Skeletal muscle satellite cell (primary cell): Measurements from ENCODE around the gene TDG.

Source experiments
- H3K27me3 ChIP-seq: 2 replicates; pipeline ENCODE4 v1.7.0; 2013; ENCODE audit warnings: low read length; ENCODE audit not compliant: control insufficient read depth, insufficient read depth
- H3K36me3 ChIP-seq: 2 replicates; pipeline ENCODE4 v1.7.0; 2013; ENCODE audit warnings: mild to moderate bottlenecking, control low read depth, low read length; ENCODE audit not compliant: insufficient read depth
- H3K4me1 ChIP-seq: 2 replicates; pipeline ENCODE4 v1.7.0; 2013; ENCODE audit warnings: low read length; ENCODE audit not compliant: control insufficient read depth, insufficient read depth
- H3K4me2 ChIP-seq: 2 replicates; pipeline ENCODE4 v1.7.0; 2013; ENCODE audit warnings: mild to moderate bottlenecking, low read length
- H3K4me3 ChIP-seq: 2 replicates; pipeline ENCODE4 v1.7.0; 2013; ENCODE audit warnings: low read length
- H3K9ac ChIP-seq: 2 replicates; pipeline ENCODE4 v1.7.0; 2013; ENCODE audit warnings: mild to moderate bottlenecking, low read depth, low read length, moderate library complexity
- H3K9me3 ChIP-seq: replicated peaks from 2 replicates; pipeline ENCODE4 v1.7.0; 2013; ENCODE audit warnings: mild to moderate bottlenecking, control low read depth, low read length

Gene TDG

DNA sequence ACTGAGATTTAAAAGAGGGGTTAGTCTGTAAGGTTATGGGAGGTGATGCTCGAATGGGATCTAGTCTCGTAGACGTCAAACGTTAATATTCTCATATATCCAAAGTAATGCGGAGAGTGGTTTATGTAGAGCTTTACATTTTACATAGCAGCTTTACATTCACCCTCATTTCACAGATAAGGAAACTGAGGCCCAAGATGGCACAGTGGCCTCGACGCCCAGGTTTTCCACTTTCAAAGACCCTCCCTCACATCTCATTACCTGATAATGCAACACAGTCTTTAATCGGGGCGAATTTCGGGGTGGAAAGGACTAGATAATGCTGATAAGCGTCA is 450 bp upstream of the TDG start:
- Histone ChIP-seq H3K9ac (peak overlapping the region; percentile 98), H3K9me3 (no peaks in the 10 kb centered on the region), H3K4me3 (peak overlapping the region; percentile 91), H3K4me2 (peak overlapping the region; percentile 90), H3K4me1 (peaks cover 24% of the 10 kb centered on the region), H3K36me3 (peaks cover 5% of the 10 kb centered on the region), H3K27me3 (no peaks in the 10 kb centered on the region)

DNA sequence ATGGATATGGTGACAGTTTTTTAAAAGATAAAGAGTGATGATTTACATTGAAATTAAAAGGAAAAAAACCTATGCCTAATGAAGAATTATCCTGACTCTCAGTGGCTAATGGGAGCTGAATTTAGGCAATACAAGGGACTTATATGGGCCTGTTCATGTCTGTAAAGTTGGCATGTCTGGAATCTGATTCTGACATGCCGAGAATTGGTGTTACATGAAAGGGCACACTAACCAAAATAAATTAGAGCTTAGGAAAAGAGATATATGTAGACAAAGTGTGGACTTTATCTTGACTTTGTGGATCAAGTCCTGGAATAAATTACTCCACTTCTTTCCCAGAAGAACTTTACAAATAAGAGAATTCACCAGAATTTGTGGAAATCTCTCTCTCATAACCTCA is 1.1 kb downstream of the TDG start:
- Histone ChIP-seq H3K4me3 (peak overlapping the region; percentile 91), H3K9me3 (no peaks in the 10 kb centered on the region), H3K9ac (peak overlapping the region; percentile 98), H3K36me3 (peaks cover 9% of the 10 kb centered on the region), H3K4me2 (peak overlapping the region; percentile 90), H3K4me1 (peaks cover 24% of the 10 kb centered on the region), H3K27me3 (no peaks in the 10 kb centered on the region)

DNA sequence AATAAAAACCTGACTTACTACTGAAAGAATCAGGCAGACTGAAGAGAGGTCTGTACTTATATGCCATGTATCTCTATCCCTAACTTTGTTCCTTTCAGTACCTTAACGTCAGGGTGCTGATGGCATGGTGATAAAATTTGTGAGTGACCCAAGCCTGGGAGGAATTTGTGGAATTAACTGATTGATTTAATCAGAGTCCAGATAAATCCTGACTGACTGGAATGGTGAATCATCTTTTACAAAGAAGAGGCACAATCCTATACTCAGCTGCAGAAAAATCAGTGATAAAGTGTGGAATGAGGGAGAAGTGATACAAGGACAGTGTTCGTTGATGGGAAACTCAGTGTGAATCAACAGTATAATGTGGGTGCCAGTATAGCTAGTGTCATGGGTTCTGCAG is 3.7 kb downstream of the TDG start:
- no peak overlapping the region for H3K4me3 ChIP-seq
- peak overlapping the region; percentile 21 for H3K4me2 ChIP-seq
- no peaks in the 10 kb centered on the region for H3K9me3 ChIP-seq
- H3K9ac ChIP-seq, result no peak overlapping the region
- H3K27me3 ChIP-seq, result no peaks in the 10 kb centered on the region
- H3K4me1 ChIP-seq, result peaks cover 21% of the 10 kb centered on the region
- peaks cover 9% of the 10 kb centered on the region for H3K36me3 ChIP-seq

DNA sequence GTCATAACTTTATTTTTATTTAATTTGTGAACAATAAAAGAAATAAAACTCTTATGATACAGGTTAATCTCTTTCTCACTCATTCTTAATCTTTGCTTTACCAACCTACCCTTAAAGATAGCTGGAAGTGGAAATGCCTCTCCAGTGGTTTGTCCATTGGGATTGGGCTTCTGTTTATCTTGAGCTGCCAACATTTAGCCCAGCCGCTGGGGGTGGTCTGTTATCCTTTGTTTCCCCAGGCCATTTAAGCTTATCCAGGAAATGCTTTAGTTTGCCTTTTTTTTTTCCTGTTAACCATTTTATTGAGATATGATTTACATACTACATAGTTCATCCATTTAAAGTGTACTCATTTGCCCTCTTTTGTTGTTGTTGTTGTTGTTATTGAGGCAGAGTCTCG is 8.2 kb downstream of the TDG start:
- no peak overlapping the region for H3K4me2 ChIP-seq
- peaks cover 9% of the 10 kb centered on the region for H3K4me1 ChIP-seq
- H3K36me3 ChIP-seq, result peaks cover 31% of the 10 kb centered on the region
- no peak overlapping the region for H3K4me3 ChIP-seq
- no peak overlapping the region for H3K9ac ChIP-seq
- no peaks in the 10 kb centered on the region for H3K9me3 ChIP-seq
- no peaks in the 10 kb centered on the region for H3K27me3 ChIP-seq

DNA sequence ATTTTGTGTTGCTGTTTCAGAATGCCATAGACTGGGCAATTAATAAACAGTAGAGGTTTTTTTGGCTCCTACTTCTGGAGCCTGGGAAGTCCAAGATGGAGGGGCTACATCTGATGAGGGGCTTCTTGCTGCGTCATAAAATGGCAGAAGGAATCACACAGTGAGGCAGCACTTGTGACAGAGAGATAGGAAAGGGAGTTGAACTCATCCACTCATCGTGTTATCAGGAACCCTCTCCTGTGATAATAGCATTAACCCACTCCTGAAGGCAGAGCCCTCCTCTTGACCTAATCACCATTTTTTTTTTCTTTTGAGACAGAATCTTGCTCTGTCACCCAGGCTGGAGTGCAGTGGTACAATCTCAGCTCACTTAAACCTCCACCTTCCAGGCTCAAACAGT is 9.7 kb downstream of the TDG start:
- no peaks in the 10 kb centered on the region for H3K4me1 ChIP-seq
- H3K9ac ChIP-seq, result no peak overlapping the region
- no peak overlapping the region for H3K4me2 ChIP-seq
- H3K36me3 ChIP-seq, result peaks cover 36% of the 10 kb centered on the region
- H3K27me3 ChIP-seq, result no peaks in the 10 kb centered on the region
- no peaks in the 10 kb centered on the region for H3K9me3 ChIP-seq
- H3K4me3 ChIP-seq, result no peak overlapping the region

DNA sequence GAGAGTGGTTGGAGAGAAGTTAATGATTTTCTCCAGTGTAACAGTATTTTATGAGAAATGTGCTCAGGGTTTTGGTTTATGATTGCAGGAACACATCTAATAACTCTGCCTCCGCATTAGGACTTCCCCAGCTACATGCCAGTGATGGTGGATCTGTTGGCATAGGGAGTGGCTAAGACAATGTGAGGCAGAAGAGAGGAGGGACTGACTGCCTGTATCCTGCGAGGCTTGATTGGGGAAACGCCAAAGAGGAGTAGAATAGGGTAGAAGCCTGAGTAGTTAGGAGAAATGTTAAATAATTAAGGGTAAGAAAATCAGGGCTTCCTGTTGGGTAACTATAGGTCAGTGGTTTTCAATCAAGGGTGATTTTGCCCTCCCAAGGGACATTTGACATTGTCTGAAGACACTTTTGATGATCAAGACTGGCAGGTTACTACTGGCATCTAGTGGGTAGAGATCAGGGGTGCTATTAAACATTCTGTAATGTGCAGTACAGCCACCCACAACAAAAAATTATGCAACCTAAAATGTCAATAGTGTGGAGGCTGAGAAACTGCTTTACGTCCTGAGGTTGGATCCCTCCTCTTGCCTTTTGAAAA is 12.8 kb downstream of the TDG start:
- H3K4me1 ChIP-seq, result no peaks in the 10 kb centered on the region
- no peak overlapping the region for H3K4me2 ChIP-seq
- H3K27me3 ChIP-seq, result no peaks in the 10 kb centered on the region
- peaks cover 62% of the 10 kb centered on the region for H3K36me3 ChIP-seq
- H3K9ac ChIP-seq, result no peak overlapping the region
- no peaks in the 10 kb centered on the region for H3K9me3 ChIP-seq
- H3K4me3 ChIP-seq, result no peak overlapping the region

DNA sequence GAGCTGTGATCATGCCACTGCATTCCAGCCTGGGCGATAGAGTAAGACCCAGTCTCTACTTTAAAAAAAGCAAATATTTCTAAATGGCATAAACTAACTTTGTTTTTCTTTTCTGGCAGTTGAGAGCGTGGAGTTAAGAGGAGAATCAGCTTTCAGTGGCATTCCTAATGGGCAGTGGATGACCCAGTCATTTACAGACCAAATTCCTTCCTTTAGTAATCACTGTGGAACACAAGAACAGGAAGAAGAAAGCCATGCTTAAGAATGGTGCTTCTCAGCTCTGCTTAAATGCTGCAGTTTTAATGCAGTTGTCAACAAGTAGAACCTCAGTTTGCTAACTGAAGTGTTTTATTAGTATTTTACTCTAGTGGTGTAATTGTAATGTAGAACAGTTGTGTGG is 21.2 kb downstream of the TDG start:
- H3K4me1 ChIP-seq, result peaks cover 5% of the 10 kb centered on the region
- no peak overlapping the region for H3K4me2 ChIP-seq
- no peak overlapping the region for H3K4me3 ChIP-seq
- peaks cover 62% of the 10 kb centered on the region for H3K36me3 ChIP-seq
- no peaks in the 10 kb centered on the region for H3K9me3 ChIP-seq
- H3K27me3 ChIP-seq, result no peaks in the 10 kb centered on the region
- no peak overlapping the region for H3K9ac ChIP-seq

DNA sequence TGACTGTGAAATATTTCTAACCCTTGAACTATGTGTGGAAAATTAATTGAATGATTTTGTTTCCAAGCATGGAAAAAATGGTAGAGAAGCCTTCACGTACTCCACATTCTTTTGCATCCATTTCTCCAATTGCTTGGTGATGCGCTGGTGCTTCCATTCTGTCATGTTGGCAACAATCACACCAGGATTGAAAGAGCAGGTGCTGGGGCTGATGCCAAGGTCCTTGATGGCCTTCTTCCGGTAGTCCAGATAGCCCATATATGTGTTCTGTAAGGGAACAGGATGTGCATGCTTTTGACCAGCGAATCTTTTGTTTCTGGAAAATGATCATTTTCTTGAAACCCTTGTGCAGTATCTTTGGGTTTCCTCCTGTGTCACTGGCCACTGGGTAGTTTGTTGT is 28.6 kb downstream of the TDG start:
- peaks cover 6% of the 10 kb centered on the region for H3K36me3 ChIP-seq
- no peaks in the 10 kb centered on the region for H3K9me3 ChIP-seq
- H3K4me1 ChIP-seq, result peaks cover 11% of the 10 kb centered on the region
- H3K4me3 ChIP-seq, result no peak overlapping the region
- no peak overlapping the region for H3K9ac ChIP-seq
- no peaks in the 10 kb centered on the region for H3K27me3 ChIP-seq
- no peak overlapping the region for H3K4me2 ChIP-seq

DNA sequence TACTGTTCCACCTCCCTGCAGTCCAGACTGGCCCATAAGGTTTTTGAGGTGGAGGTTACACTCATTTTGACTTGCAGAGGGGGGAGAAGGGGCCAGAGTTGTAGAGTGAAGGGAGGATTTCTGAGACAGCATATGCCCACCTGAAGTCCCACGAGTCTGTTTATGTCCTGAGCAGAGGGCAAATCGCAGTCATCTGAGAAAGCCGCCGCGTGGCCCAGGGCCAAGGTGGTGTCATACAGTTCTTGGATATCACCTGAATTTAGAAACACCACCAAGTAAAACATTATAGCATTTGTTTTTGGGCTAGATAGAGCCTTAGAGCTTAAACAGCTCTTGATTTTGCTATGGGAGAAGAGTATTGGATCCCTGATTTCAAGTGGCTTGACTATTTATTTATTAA is 30.9 kb downstream of the TDG start:
- Histone ChIP-seq H3K36me3 (no peaks in the 10 kb centered on the region), H3K4me3 (no peak overlapping the region), H3K4me2 (no peak overlapping the region), H3K27me3 (no peaks in the 10 kb centered on the region), H3K4me1 (peaks cover 11% of the 10 kb centered on the region), H3K9me3 (no peaks in the 10 kb centered on the region), H3K9ac (no peak overlapping the region)

DNA sequence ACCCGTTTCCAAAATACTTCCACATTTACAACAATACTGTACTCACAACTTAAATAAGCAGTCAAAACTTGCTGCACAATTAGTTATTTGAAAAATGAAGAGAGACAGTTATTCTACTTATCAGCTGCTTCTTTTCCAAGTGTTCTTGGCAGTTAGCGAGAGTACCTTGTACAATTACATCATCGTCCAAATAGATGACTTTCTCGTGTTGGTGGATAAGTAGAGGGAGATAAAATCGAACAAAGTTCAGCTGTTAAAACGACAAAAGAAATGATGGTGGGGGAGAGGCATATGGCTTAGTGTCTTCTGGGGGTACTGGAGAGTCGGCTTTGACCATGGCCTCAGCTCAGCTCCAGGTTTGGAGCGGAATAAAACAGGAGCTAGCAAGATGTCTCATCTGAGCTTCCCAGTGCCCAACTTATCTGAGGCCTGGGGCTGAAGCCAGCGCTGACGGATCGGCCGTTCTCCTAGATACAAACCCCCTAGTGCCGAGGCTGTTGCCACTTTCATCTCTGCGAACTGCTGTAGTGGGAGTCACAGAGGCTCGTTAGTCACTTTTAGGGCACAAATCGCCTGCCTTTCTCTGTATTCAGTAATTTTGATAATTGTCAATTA is 31.7 kb downstream of the TDG start:
- Histone ChIP-seq H3K9me3 (no peaks in the 10 kb centered on the region), H3K27me3 (no peaks in the 10 kb centered on the region), H3K36me3 (no peaks in the 10 kb centered on the region), H3K4me3 (no peak overlapping the region), H3K4me1 (peaks cover 11% of the 10 kb centered on the region), H3K9ac (no peak overlapping the region), H3K4me2 (no peak overlapping the region)

DNA sequence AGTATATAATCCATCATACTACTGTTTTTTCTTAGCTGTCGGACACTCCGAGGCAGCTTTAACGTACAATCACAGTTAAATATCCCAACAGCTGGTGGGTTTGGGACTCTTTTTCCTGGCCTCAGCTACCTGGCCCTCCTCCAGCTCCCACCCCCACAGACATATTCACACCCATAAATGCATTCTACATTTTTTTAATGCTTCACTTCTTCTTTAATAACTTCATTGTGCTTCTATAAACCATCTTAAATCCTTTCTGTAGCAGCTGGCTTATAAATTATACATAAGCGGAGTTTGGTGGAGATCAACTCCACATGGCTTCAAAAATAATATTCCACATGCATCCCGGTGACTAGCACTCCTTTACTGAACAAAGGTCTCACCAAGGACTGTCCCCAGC is 33.3 kb downstream of the TDG start:
- Histone ChIP-seq H3K4me2 (no peak overlapping the region), H3K4me1 (peaks cover 11% of the 10 kb centered on the region), H3K4me3 (no peak overlapping the region), H3K36me3 (no peaks in the 10 kb centered on the region), H3K9me3 (no peaks in the 10 kb centered on the region), H3K27me3 (no peaks in the 10 kb centered on the region), H3K9ac (no peak overlapping the region)

DNA sequence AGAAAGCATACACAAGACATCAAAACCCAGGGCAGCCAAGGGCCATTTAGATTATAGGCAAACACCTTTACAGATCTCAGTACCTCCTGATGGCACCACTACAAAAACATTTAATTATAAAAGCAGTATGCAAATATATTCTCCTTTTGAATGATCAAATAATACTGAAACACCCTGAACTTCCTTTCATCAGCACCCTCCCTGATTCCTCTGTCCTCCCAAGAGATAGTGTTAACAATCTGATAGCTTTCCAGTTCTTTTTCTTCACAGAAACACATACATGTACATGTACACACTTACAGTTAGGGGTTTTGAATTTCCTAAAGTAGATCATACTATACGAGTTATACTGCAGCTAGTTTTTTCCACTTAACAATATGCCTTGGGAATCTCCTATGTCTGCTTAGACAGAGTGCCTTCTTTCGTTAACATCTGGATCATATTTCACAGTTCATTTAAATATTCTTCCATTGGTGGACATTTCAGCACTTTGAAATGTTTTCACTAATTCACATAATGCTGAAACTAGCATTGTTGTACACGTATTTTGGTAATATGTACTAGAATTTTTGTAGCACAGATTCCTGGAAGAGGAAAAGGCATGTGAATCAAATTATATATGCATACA is 35.2 kb downstream of the TDG start:
- Histone ChIP-seq H3K9me3 (no peaks in the 10 kb centered on the region), H3K4me1 (peaks cover 7% of the 10 kb centered on the region), H3K4me3 (no peak overlapping the region), H3K9ac (no peak overlapping the region), H3K4me2 (no peak overlapping the region), H3K27me3 (no peaks in the 10 kb centered on the region), H3K36me3 (no peaks in the 10 kb centered on the region)
